GM12865 (cell line): ENCODE data around the gene IFI30.

Experiments used
- DNase-seq: peaks from one replicate; pipeline ENCODE4 v3.0.0; 2010; ENCODE audit warnings: low read depth
- H3K4me3 ChIP-seq: 2 replicates; pipeline ENCODE4 v1.5.1; 2011; ENCODE audit warnings: mild to moderate bottlenecking, low read depth, low read length, control low read depth
- TF ChIP-seq, protein P1 (sequence below): IDR thresholded peaks from 2 replicates; pipeline ENCODE4 v1.5.1; 2011; ENCODE audit warnings: low read length, control low read depth, low read depth, inconsistent platforms; ENCODE audit not compliant: insufficient read depth; ENCODE audit errors: missing control alignments

IFI30 gene

DNA sequence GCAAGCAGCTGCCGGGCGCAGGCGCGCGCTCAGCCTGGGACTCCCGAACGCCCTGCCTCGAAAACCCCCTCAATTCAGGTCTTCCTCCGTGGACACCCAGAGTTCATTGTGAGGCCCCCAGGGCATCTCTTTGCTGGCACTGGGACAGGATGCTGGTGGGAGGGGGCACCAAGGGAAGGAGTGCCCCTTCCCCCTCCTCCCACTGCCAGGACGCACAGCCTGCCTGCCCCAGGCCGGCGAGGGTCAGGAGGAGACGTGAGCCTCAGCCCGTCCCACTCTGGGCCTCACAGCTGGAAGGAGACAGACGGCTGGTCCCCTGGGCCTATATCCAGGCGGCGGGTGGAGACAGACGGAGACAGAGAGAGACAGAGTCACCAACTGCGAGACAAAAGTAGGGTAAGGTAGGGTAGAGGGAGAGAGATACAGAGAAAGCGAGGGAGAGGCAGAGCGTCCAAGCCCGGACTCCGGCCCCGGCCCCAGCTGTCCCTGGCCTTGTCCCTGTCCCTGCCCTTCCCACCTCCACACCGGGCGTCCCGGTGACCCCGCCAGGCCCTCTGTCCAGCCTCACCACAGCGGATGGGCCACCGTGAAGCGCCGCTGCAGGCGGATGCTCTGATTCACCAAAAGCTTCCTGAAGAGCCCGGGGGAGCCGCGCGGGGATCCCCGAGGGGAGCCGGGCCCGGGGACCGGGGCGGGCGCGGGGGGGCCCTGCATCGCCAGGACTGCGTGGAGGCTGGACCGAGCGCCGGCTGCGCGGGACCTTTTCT, 52.3 kb downstream of the IFI30 start, which contains the start of gene PDE4C:
Gene PDE4C (minus strand): TSS at position 737 of the 767 bp plus-strand sequence. CDS start 23 bp downstream, at position 714.
- DNase-seq: no peak
- TF ChIP-seq, protein P1, sequence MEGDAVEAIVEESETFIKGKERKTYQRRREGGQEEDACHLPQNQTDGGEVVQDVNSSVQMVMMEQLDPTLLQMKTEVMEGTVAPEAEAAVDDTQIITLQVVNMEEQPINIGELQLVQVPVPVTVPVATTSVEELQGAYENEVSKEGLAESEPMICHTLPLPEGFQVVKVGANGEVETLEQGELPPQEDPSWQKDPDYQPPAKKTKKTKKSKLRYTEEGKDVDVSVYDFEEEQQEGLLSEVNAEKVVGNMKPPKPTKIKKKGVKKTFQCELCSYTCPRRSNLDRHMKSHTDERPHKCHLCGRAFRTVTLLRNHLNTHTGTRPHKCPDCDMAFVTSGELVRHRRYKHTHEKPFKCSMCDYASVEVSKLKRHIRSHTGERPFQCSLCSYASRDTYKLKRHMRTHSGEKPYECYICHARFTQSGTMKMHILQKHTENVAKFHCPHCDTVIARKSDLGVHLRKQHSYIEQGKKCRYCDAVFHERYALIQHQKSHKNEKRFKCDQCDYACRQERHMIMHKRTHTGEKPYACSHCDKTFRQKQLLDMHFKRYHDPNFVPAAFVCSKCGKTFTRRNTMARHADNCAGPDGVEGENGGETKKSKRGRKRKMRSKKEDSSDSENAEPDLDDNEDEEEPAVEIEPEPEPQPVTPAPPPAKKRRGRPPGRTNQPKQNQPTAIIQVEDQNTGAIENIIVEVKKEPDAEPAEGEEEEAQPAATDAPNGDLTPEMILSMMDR: no peak
- no peak within 1 kb of the TSS; the same call in 1 of the 2 replicates for H3K4me3 ChIP-seq

DNA sequence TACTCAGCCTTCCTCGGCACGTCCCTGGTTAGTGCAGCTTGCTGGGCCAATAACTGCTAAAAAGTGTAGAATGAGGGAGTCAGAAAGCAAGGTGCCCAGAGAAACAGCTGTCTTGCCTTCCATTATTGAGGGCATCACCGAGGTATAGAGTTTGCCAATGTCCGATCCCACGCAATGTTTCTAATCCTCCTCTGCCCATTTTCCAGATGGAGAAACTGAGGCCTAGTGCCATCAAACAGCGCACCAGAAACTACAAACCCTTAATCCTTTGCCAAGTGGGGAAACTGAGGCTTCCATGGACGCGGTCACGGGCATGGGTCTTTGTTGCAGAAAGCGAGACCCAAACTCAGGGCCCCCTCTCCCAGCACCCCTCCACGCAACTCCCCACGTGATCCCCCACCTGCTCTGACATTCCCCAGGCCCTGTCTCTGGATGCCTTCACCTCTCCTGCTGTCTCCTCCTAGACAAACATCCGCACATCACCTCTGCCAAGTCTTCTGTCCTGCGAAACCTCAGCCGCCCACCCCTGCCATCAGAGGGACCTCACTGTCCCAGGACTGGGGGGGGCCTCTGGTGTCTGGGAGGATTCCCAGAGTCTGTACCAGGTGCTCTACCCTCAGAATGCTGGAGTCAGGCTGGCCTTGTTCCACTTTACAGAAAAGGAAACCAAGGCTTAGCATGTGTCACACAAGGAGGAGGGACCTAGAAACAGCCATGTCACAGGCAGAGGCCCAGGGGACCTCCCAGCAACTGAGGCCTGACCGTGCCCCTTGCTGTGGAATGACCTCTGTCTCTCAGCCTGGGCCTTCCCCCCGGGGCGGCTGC, 53.6 kb downstream of the IFI30 start:
- no peak overlapping the region for H3K4me3 ChIP-seq
- DNase-seq: peak; percentile 26
- TF ChIP-seq, protein P1: no peak
